GM18870 (cell line): Measurements from ENCODE around the gene ELK4.

Experiments used
- ATAC-seq: cut with Tn5 transposase; IDR thresholded peaks from one replicate; pipeline ENCODE4 v1.9.1; 2021; ENCODE audit warnings: moderate library complexity; ENCODE audit not compliant: unreplicated experiment

The ELK4 gene

DNA sequence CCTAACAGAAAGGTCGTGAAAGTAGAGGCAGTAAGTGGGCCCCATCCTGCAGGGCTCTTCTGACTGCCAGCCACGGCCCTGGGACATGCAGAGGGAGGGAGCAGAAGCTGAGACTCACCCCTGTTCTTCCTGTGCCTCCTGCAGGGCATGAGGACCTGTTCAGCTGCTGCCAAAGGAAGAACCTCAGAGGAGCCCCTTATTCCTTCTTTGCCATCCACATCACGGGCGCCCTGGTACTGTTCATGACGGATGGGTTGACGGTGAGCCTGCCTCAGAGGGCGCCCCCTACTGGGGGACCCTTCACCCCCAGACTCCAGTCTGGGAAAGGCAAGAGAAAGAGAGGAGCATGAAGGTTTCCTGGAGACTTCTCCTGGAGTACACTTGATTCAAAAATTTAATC lies 47.1 kb downstream of the ELK4 start:
- no peak for ATAC-seq

DNA sequence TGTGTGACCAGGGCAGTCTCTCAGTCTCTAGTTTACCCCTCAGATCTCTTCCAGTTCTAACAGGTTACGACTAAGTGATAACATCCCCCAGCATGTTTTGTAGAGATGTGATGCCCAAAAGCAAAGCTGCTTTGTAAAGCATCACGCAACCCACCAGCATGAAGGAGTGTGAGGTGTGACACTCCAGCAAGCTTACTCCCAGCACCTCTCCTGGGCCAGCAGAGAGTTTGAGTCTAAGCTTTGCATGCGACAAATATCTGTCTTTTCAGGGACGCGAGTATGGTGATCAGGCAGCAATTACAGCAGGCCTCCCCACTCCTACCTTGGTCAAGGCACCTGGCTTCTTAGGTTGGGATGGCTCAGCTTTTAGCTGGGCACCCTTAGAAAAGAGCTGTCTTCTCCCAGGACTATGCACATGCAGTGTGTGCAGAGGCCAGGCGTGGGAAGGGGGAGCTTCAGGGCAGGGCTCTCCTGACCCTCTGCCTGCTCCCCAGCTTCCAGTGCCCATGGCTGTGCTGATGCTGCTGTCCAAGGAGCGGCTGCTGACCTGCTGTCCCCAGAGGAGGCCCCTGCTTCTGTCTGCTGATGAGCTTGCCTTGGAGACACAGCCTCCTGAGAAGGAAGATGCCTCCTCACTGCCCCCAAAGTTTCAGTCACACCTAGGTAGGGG lies 48.2 kb downstream of the ELK4 start:
- ATAC-seq = no peak

DNA sequence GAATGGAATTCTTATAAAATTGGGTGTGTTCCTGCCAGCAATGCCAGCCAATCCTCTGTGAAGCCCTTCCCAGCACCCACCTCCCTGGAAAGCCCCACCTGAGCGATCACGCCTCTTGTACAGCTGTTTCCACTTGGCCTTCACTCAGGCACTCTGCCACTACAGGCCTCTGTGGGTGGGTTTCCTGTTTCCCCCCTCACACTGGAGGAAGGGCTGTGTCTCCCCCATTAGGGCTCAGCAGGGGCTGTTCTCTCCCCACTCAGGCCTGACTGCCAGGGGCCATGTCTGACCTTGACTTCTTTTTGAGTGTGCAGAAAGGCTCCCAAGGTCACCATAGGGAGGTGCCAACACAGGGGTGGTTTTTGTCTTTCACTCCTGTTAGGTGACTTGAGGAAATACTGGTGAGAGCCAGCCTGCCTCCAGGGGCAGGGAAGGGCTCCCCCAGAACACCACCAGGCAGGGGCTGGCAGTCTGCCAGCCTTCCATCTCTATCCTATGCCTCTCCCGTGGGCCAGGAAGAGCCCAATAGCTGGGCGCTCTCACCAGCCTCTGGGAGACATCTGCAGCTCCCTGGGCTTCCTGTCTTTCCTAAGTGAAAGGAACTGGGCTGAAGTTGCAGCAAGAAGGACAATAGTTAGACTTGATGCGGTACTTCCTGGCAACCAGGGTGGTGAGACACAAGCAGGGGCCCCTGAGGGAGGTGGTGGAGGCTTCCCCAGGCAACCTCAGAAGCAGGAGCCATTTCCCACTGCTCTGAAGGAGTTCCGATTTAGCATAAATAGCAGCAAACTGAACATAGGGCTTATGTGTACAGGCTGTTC lies 49.1 kb downstream of the ELK4 start:
- no peak for ATAC-seq

DNA sequence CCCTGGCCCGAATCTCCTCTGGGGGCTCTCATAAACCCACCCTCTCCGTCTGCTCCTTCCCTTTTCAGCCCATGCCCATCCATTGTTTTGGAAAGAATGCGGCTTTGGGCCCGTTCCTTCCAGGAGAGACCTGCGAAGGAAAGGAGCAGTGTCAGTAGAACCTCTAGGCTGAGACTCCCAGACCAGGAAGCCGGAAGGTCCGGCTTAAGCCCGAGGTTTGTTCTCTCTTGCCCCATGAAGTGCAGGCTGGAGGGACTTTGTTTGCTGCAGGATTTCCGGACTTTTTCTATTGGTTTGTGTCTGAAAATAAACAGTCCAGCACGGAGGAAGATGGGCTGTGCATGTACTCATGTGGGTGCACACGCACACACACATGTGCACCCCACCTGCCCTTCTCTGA lies 49.8 kb downstream of the ELK4 start:
- no peak for ATAC-seq

DNA sequence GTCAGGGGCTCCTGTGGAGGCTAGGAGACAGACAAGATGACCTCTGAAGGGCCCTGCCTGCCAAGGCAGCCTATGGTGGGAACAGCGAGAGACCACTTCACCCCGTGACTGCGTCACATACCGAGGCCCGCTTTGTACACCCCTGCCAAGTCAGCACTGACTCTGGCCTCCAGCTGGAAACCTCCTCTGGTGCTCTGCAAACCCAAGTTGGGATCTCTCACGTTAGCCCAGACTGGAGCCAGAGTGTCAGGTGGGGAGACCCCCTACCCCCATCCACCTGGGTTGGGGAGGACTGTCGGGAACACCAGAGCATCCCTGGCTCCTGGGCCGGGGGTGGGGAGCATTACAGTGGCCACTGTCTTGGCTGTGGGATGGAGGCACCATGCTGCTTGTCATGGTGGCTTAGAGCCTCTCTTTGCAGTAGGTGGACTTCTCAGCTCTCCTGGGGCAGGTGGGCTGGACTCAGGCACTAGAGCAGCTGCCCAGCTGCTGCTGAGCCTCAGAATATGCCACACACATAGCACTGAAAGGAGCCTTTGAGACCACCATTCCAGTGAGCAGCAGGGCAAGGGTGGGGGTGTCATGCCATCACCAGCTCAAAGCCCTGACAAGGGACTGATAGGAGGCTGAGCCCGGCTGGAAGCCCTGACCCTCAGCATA lies 50.4 kb downstream of the ELK4 start:
- no peak for ATAC-seq

DNA sequence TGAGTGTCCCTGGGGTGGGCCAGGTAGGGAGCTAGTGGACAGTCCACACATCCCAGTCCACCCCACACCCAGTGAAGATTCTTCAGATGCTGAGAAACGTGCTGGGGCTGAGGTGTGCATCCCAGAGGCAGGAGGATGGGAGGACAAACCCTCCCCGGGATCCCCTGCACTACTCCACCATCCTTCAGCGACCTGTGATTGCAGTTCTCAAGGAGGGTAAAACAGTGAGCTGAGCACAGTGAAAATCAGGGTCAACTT lies 51.0 kb downstream of the ELK4 start:
- ATAC-seq = no peak

DNA sequence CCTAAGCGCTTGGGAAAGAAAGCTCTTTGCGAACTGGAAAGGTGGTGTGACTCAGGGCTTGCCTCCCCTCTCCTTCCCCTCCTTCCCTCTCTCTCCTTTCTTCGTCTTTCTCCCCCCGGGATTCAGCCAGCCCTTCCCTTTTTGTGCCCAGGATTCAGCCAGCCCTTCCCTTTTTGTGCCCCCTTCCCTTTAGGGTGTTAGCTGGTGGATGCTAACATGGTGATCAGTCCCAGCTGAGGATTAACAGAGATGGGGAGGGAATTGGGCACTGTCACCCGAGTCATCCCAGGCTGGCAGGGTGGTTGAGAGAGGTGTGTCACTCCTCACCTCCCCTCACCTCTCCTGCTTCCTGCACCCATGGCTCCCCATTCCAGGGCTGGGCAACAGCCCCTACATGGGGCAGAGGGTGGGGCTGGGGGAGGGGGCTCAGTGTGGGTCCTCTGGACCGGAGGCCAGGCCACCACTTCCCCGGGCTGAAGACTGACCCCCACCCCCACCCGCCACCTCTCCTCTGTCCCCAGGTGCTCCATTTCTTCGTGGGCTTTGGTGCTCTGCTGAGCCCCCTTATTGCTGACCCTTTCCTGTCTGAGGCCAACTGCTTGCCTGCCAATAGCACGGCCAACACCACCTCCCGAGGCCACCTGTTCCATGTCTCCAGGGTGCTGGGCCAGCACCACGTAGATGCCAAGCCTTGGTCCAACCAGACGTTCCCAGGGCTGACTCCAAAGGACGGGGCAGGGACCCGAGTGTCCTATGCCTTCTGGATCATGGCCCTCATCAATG lies 51.5 kb downstream of the ELK4 start:
- ATAC-seq = no peak

DNA sequence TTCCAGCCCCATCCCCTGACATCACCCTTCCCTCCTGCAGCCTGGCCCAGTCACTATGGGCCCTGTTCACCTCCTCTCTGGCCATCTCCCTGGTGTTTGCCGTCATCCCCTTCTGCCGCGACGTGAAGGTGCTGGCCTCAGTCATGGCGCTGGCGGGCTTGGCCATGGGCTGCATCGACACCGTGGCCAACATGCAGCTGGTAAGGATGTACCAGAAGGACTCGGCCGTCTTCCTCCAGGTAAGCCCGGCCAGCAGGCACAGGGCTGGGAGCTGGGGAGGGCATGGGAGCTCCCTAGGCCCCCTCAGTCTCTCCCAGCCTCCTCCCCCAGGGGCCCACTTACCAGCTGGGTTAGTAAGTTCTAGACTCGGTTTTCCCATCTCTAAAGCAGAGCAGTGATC lies 52.1 kb downstream of the ELK4 start:
- ATAC-seq = no peak

DNA sequence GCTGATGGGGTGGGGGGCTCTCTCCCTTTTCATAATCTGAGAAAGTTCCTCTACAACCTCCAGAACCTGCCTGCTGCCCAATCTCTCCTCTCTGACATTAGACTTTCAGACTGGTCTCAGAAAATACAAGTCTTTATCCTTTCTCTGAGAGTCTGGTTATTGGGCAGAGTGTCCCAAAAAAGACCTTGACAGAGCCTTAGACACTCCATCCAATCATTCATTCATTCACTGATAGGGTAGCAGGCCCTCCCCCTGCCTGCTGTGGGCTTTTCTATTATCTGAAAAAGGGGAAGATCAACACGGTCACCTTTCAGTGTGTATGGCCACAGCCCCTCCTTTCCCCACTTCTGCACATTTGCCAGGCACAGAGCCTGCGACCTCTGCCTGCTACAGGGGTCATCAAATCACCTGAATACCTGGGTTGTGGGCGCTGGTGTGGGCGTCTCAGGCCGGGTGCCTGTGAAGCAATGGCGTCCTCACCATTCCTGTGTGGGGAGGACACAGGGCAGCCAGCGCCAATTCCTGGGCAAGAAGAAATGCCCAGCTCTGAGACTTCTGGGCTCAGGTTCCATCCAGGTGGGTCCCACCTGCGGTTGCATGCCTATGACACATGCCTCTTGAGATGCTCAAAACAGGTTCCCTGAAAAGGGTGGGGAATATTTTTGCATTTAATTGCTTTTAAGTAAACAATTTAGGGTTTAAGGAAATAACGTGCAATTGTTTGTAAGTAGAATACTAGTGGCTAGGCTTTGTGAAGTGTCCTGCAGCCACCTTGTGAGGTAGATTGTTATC lies 52.8 kb downstream of the ELK4 start:
- ATAC-seq = no peak

DNA sequence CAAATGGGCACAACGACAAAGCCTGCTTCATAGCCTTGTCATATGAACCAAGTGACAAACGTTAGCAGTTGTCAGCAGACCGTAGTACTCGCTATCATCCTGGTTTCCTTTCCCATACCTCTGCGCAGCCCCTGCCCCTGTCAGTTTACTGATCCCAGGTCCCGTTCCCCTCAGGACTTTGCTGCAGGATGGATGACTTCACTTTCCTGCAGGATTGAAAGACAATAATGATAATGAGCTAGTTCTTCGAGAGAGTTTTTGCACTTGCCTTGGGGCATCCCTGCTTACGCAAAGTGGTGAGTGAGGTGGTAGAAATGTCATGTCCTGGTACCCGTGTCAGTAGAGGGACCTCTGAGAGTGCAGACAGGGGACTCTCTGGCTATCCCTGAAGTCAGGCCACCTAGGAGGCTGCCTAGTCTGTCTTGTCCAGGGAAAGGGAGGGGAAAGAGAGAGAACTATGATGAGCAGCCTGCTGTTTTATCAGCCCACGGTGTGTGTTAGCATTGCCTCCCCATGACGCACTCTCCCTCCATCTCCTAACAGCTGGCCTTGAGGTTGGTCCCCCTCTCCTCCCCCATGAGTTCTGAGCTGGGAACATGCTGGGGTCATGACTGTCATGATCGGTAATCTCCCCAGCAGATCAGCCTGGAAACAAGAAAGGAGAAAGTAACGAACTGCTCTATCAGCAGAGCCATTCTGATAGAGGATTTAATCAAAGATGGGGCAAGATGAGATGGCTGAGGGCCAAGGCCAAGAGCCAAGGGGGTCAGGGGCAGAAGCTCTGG lies 53.7 kb downstream of the ELK4 start:
- ATAC-seq = no peak

DNA sequence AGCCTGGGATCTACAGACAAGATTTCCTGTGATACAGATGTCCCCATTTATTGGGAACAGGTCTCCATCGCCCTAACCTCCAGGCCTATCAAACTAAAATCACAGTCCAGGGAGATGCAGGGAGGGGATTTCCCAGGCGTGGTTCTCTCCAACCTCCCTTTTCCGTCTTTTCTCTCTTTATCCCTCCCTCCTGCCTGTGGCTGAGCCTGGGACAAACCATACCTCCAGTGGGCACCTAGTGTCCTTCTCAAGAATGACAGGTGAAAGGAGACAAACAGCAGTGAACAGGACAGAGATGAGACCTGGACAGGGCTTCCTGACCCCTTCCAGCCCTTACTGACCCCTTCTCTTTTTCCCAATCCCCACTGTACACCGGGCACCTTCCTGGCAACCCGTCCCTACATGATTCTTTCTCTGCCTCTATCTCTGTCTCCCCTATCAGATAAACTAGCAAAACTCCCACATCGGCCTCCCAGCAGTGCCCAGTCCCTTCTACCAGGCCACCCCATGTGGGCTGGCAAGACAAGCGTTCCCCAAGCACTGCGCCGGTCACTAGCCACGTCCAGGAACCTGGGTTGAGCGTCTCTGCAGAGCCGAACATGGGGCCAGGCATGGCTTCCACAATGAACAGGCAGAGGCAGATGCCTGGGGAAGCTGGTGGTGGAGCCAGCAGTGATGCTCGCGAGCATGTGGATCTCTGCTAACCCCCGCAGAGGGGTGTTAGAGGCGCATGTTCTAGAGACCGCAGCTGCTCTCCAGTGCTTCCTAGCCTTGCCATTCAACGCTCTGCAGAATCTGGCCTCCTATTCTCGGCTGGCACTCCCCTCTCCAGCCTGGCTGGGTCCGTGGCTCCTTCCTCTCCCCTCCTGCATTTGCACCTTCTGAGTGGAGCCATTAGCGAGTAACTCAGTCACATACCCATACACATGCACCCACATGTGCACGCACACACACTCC lies 54.7 kb downstream of the ELK4 start:
- no peak for ATAC-seq

DNA sequence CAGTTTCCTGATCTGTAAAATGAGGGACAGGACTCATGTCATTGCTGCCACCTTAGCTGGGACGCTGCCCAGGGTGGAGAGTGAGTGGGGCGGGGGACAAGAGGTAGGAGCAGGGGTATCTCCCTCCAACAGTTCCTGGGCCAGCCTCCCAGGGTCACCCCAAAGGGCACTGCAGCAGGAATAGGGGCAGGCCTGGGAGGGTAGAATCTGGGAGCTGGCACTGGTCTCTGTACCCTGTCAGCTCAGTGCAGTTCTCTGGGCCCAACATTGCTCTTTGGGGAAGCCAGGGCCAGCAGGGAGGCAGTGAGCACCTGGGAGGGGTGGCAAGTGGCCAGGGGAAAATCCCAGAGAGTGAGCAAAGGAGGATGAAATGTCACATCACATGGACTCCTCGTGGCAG lies 55.8 kb downstream of the ELK4 start:
- ATAC-seq = no peak

DNA sequence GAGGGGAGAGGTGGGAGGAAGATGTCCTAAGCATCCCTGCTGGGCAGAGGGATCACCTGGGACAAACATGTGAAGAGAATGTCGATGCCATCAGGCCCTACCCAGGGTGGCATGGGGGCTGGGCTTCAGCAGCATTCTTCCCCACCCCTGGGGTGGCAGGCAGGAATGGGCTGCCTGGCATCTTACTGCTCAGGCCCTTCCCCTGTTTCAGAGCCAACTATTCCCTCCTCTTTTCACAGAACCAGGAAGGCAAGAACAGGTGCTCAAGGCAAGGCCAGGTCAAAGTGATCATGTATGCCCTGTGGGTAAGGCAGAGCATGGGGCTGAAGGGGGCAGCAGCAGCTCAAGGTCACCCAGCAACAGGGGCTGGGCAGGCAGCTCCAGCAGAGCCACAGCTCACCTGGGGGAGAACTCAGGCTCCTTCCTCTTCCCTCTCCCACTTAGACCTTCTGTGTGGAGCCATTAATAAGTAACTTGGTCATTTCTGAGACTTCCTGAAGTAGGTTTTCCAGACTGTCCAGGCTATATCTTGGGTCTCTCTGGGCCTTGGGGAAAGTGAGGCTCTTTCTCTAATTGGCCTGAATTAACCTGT lies 56.4 kb downstream of the ELK4 start:
- no peak for ATAC-seq

DNA sequence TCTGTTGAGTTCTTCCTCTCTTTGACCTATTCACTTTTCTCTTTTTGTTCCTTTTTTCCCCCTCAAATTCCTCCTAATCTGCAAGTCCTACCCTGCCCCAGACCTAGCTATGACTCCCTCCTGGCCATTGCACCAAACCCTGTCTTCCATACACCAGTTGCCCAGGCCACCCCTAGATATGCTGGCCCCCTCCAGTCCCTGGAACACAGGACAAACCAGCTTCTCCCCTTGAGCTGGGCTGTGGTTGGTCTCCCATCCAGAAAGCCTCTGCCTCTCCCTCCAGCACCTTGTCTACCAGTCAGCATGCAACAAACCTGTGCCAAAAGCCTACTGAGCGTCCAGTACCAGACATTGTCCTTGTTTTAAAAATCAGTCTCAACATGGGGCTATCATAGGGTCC lies 59.4 kb downstream of the ELK4 start:
- ATAC-seq = no peak

DNA sequence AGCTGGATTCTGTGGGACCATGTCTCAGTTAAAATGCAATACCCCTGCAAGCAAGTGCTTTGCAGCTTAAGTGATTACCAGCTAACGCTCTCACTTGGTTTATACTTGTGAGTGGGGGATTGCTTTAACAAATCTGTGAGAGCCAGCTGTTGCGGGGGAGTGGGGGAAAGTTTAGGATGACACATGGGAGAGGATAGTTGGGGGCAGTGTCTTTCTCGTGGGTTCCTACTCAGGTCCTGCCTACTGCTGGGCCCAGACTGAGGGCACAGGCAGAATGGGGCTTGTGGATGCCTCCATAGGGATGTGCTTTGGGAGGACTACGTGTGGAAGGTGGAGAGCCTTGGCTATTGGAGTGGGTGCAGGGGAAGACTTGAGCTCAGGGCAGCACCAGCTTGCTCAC lies 60.1 kb downstream of the ELK4 start:
- ATAC-seq = no peak

DNA sequence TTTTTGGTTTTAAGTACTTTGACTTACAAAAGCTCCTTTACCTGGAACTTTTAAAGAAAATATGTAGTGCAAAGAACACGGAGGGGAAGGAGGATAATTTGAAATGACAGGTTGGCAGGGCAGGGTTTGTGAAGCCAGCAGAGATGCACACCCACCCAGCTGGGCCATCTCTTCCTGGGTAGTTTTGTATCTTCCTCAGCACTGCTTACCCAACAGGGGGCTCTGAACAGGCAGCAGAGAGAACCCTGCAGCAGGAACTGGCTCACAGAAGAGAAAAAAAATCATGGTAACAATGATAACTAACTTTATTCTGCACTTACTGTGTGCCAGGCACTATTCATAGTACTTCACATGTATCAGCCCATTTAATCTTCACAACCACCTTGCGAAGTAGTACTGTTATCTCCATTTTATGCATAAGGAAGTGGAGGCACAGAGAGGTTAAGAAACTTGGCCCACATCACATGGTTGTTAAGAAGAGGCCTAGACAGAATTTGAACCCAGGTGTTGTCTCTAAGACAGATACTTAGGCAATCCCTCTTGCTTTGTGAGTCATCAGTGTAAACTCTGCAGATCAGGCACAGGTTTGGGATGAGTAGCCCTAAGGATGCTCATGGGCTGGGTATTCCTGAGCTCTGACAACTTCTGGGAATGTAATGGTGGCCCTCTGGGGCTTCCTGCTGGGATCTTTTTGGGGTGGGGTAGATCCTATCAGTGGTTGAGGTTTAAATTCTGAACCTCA lies 60.8 kb downstream of the ELK4 start:
- ATAC-seq = no peak

DNA sequence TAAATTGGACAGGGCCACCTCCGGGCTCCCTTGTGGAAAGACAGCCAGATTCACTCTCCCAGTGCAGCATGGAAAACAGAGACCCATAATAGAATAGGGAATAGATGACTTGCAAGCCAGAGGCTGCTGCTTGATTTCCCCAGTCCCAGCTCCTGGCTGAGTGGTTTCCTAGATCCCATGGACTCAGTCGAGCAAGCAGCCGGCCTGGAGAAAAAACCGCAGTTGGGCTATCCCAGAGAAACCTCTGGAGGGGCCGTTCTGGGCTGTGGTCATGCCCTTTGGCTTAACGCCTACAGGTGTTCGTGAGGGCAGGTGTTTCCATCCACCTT lies 61.7 kb downstream of the ELK4 start:
- ATAC-seq = no peak
